Epithelial cell of esophagus (primary cell): ENCODE results near the gene ARID1B.

ENCODE experiments used
- DNase-seq: peaks from one replicate; pipeline ENCODE4 v3.0.0; 2010; ENCODE audit warnings: low read depth
- H3K4me3 ChIP-seq: 2 replicates; pipeline ENCODE4 v1.5.1; 2011; ENCODE audit warnings: mild to moderate bottlenecking, low read length, control low read depth
- TF ChIP-seq, protein P1 (sequence below): IDR thresholded peaks from 2 replicates; pipeline ENCODE4 v1.5.1; 2011; ENCODE audit warnings: low read depth, mild to moderate bottlenecking, low read length, control low read depth, inconsistent platforms; ENCODE audit not compliant: insufficient read depth; ENCODE audit errors: missing control alignments

The ARID1B gene

DNA sequence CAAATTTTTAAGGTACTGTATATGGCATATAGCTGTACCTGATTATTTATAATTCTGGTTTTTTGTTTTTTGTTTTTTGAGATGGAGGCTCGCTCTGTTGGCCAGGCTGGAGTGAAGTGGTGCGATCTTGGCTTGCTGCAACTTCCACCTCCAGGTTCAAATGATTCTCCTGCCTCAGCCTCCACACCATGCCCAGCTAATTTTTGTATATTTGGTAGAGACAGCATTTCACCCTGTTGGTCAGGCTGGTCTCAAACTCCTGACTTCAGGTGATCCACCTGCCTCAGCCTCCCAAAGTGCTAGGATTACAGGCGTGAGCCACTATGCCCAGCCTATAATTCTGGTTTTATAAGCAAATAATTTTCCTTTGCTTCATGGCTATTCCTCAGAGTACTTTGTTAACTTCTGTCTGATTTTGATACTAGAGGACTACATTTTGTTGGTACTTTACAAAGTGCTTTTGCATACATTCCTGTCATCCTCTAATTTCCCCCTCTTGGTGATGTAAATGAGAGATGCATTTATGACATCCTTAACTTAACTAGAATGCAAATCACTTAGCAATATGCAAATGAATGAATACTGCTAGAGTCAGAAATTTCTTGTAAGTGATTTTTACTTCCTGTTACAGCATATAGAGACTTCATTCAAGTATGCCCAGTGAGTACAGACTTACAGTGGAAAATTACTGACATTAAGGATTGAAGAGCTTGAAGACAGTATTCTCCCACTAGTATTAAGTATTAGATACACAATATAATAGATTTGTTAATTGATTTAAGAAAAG lies 35.7 kb upstream of the ARID1B start:
- H3K4me3 ChIP-seq, result no peak overlapping the region
- TF ChIP-seq, protein P1, sequence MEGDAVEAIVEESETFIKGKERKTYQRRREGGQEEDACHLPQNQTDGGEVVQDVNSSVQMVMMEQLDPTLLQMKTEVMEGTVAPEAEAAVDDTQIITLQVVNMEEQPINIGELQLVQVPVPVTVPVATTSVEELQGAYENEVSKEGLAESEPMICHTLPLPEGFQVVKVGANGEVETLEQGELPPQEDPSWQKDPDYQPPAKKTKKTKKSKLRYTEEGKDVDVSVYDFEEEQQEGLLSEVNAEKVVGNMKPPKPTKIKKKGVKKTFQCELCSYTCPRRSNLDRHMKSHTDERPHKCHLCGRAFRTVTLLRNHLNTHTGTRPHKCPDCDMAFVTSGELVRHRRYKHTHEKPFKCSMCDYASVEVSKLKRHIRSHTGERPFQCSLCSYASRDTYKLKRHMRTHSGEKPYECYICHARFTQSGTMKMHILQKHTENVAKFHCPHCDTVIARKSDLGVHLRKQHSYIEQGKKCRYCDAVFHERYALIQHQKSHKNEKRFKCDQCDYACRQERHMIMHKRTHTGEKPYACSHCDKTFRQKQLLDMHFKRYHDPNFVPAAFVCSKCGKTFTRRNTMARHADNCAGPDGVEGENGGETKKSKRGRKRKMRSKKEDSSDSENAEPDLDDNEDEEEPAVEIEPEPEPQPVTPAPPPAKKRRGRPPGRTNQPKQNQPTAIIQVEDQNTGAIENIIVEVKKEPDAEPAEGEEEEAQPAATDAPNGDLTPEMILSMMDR, result no peak
- no peak for DNase-seq

DNA sequence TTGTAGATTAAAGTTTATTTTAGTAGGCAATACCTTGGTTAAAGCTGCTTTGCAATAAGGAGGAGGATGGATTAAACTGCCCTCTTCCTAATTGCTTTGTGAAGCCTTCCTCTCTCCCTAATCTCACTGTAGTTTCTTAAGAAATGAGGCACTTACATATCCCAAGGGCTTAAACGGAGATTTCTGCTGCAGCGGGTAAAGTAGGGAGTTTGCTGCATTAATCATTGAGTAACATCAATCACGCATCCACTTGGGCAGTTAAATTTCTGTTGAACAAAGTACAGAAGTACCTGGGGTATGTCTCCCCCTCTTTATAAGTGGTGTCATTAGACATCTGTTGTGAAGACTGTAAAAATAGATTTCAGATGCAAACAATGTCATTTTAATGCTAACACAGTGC lies 29.5 kb upstream of the ARID1B start:
- no peak for DNase-seq
- no peak overlapping the region for H3K4me3 ChIP-seq
- TF ChIP-seq, protein P1, result no peak

- TF ChIP-seq, protein P1, result no peak
- H3K4me3 ChIP-seq, result no peak overlapping the region
- DNase-seq, result no peak
These were observed 28.7 kb upstream of the ARID1B start for GRCh38 chr6:156748504-156748903.

DNA sequence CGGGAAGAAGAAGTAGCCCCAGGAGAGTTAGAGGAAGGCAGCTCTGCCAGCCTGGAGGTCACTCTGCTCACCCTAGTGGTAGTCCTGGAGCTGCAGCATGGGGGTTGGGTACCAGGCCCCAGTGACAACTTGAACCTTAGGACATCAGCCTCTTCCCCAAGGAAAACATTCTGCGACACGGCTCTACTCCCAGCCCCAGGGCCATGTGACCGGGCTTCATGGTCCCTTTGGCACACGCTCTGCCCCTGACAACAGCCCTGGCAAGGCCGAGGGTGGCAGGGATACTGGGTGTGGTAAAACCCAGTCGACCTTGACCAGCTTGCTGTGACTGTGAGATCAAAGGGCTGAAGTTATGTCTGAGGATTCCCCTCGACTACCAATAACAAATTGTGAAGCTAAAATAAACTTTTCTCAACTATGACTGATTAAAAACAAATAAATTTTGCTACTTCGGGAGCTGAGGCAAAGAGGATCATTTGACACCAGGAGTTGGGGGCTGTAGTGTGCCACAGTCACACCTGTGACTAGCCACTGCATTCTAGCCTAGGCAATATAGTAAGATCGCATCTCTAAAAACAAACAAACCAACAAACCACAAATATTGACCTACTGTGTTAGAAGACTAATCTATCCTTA lies 24.4 kb upstream of the ARID1B start:
- no peak overlapping the region for H3K4me3 ChIP-seq
- TF ChIP-seq, protein P1, result no peak
- no peak for DNase-seq

DNA sequence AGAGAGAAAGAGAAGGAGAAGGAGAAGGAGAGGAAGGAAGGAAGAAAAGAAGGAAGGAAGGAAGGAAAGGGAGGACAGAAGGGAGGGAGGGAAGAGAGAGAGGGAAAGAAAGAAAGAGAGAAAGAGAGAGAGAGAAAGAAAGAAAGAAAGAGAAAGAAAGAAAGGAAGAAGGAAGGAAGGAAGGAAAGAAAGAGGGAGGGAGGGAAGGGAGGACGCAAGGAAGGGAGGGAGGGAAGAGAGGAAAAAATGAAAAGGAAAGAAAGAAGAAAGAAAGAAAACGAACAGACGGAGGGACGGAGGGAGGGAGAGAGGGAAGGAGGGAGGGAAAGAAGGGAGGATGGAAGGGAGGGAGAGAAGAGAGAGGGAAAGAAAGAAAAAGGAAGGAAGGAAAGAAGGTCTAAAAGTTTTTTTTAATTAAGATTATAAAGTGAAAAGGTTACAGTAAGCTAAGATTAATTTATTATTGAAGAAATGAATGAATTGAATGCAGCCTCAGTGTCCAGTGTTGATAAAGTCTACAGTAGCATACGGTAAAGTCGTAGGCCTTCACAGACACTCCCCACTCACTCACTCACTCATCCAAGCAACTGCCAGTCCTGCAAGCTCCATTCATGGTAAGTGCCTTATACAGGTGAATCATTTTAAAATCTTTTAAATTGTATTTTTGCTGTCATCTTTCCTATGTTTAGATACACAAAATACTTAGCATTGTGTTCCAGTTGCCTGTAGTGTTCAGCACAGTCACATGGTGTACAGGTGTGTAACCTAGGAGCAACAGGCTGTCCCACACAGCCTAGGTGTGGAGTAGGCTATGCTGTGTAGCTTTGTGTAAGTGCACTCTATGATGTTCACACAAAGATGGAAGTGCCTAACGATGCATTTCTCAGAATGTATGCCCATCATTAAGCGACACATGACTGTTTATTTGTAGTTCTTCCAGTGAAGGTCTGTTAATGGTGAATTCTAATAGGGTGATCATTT lies 20.3 kb upstream of the ARID1B start:
- no peak overlapping the region for H3K4me3 ChIP-seq
- TF ChIP-seq, protein P1, result no peak
- no peak for DNase-seq

DNA sequence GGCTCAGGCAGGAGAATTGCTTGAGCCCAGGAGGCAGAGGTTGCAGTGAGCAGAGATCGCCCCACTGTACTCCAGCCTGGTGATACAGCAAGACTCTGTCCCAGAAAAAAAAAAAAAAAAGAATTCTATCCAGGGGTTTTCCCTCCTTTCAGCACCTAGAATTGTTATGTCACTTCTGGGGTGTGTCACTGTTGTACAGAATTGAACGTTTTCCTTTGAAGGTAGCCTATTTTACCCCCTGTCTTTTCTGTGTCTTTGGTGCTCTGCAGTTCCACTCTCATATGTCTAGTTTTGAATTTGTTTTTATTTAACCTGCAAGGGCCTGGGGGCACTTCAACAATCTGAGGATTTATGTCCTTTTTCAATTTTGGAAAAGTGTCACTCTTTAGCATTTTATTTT lies 19.3 kb upstream of the ARID1B start:
- H3K4me3 ChIP-seq, result no peak overlapping the region
- TF ChIP-seq, protein P1, result no peak
- DNase-seq, result no peak
